ENCODE measurements around the gene ITGA2B. TPM values are rescaled to one million over a fixed set of nuclear protein-coding genes. Genes with fewer than 3 reads are reported as not detected.

ITGA2B gene
- total and polyA plus RNA-seq, 7 donors = 0.27 to 0.36 (median 0.34) TPM; not detected in 3

GRCh38 chr17:44414394-44415155, 25.1 kb upstream of the ITGA2B start:
- H3K9me3 ChIP-seq = no peaks in the 10 kb centered on the region
- no peak overlapping the region for H3K27ac ChIP-seq
- intact Hi-C loops (cut with DNase I) = no loop called here
- TF ChIP-seq POLR2A (IDR thresholded peaks at IDR 0.05) (no peak), POLR2AphosphoS5 (IDR thresholded peaks at IDR 0.05) (no peak), EP300 (IDR thresholded peaks at IDR 0.05) (no peak)
- TF ChIP-seq, protein P1, sequence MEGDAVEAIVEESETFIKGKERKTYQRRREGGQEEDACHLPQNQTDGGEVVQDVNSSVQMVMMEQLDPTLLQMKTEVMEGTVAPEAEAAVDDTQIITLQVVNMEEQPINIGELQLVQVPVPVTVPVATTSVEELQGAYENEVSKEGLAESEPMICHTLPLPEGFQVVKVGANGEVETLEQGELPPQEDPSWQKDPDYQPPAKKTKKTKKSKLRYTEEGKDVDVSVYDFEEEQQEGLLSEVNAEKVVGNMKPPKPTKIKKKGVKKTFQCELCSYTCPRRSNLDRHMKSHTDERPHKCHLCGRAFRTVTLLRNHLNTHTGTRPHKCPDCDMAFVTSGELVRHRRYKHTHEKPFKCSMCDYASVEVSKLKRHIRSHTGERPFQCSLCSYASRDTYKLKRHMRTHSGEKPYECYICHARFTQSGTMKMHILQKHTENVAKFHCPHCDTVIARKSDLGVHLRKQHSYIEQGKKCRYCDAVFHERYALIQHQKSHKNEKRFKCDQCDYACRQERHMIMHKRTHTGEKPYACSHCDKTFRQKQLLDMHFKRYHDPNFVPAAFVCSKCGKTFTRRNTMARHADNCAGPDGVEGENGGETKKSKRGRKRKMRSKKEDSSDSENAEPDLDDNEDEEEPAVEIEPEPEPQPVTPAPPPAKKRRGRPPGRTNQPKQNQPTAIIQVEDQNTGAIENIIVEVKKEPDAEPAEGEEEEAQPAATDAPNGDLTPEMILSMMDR (IDR thresholded peaks at IDR 0.05) = no peak
- 96 to 100% methylated on average over 1 of the region's 1 CpG for WGBS, 2 donors
- no peak overlapping the region for H3K4me3 ChIP-seq
- no peaks in the 10 kb centered on the region for H3K27me3 ChIP-seq
- H3K4me1 ChIP-seq = no peaks in the 10 kb centered on the region
- no peak for DNase-seq
- peaks cover 0 to 37% (median 11%) of the 10 kb centered on the region in 4 donors for H3K36me3 ChIP-seq

DNA sequence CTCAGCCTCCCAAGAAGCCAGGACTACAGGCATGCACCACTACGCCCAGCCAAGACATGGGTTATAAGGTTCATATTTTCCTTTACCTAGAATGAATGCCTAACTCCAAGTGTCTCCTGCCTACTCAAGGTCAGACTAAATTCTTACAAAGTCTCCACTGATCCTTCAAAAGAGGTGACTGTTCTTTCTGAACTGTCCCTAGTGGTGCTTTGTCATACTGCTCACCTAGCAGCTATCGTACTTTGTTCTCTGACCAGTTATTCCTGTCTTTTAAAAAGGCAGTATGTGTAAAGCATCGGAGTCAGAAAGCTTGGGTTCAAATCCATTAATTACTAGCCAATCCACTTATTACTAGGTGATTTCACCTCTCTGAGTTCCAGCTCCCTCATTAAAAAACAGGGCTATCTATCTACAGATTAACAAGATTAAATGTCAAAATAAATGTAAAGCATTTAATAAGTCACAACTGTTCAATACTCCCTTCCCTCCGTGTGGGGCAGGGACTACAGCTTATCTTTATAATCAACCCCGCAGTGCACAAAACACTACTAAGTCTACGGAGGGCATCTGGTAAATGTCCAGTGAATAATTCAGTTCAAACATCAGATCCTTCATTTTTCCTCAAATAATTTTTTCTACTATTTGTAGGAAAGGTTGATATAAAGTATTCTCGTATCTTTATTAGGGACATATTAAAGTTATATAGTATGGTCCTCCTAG, 20.0 kb upstream of the ITGA2B start:
- Histone ChIP-seq H3K27me3 (no peaks in the 10 kb centered on the region), H3K27ac (no peak overlapping the region), H3K36me3 (peaks cover 0 to 15% (median 0%) of the 10 kb centered on the region in 4 donors), H3K4me3 (no peak overlapping the region), H3K4me1 (peaks cover 0 to 13% (median 5%) of the 10 kb centered on the region in 4 donors), H3K9me3 (no peaks in the 10 kb centered on the region)
- DNase-seq = no peak
- TF ChIP-seq, protein P1 (IDR thresholded peaks at IDR 0.05) = no peak
- TF ChIP-seq POLR2AphosphoS5 (IDR thresholded peaks at IDR 0.05) (no peak), EP300 (IDR thresholded peaks at IDR 0.05) (no peak), POLR2A (IDR thresholded peaks at IDR 0.05) (no peak)
- intact Hi-C loops (cut with DNase I) = no loop called here
- 86 to 87% methylated on average over 7 of the region's 7 CpGs for WGBS, 2 donors

- WGBS, 2 donors = 94 to 95% methylated on average over 4 of the region's 4 CpGs
- Histone ChIP-seq H3K4me3 (no peak overlapping the region), H3K27me3 (no peaks in the 10 kb centered on the region), H3K36me3 (peaks cover 0 to 22% (median 2%) of the 10 kb centered on the region in 4 donors), H3K4me1 (peaks cover 0 to 13% (median 5%) of the 10 kb centered on the region in 4 donors), H3K9me3 (no peaks in the 10 kb centered on the region), H3K27ac (no peak overlapping the region)
- intact Hi-C loops (cut with DNase I) = no loop called here
- DNase-seq = no peak
- no peak for TF ChIP-seq POLR2A (IDR thresholded peaks at IDR 0.05)
- no peak for TF ChIP-seq POLR2AphosphoS5 (IDR thresholded peaks at IDR 0.05)
- TF ChIP-seq EP300 (IDR thresholded peaks at IDR 0.05) = no peak
- TF ChIP-seq, protein P1 (IDR thresholded peaks at IDR 0.05) = no peak
Measured at GRCh38 chr17:44408786-44409185, 19.3 kb upstream of the ITGA2B start.

DNA sequence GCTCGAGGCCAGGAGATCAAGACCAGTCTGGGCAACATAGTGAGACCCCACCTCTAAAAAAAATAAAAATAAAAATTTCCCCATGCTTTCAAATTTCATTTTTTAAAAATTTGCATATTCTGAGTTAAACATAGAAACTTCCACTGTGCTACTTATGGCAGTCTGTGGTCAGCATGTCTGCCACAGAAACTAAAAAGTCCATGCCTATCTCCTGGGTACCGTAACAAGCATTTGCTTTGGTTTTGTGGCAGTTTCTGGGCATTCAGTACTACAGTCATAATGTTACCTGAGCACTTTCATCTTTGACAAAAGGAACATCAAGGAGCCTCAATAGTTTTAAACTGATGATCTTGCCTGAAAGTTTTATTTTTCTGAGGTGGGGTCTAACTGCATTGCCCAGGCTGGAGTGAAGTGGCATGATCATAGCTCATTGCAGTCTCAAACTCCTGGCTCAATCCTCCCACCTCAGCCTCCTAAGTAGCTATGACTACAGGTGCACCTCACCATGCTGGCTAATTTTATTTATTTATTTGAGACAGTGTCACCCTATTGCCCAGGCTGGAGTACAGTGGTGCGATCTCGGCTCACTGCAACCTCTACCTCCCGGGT, 13.2 kb upstream of the ITGA2B start:
- Histone ChIP-seq H3K36me3 (peaks cover 17 to 81% (median 39%) of the 10 kb centered on the region in 4 donors), H3K4me1 (peaks cover 0 to 13% (median 5%) of the 10 kb centered on the region in 4 donors), H3K27me3 (no peaks in the 10 kb centered on the region), H3K9me3 (no peaks in the 10 kb centered on the region), H3K4me3 (no peak overlapping the region), H3K27ac (no peak overlapping the region)
- TF ChIP-seq, protein P1 (IDR thresholded peaks at IDR 0.05) = no peak
- TF ChIP-seq EP300 (IDR thresholded peaks at IDR 0.05) (no peak), POLR2AphosphoS5 (IDR thresholded peaks at IDR 0.05) (no peak), POLR2A (IDR thresholded peaks at IDR 0.05) (no peak)
- DNase-seq = no peak
- intact Hi-C loops (cut with DNase I) = loop anchor here (5.0 kb wide), 1 partner anchor 120 kb away; no protein-coding TSS in a partner anchor
- WGBS, 2 donors = 92 to 94% methylated on average over 5 of the region's 5 CpGs
